Endothelial cell of umbilical vein (primary cell): Measurements from ENCODE around the gene HECTD4. TPM values are rescaled to one million over a fixed set of nuclear protein-coding genes. Genes with fewer than 3 reads are reported as not detected.

Experiments
- BruUV-seq: library from RNA; stranded (reverse); fragments of 400-500 nt; replicated peaks from 2 replicates; lab custom pipeline; 2021; lab: Mats Ljungman, UMichigan
- CTCF ChIA-PET: fragments of 300-600, 350-600 bp; sonication (Branson Sonifier 250); formaldehyde crosslinking; loops from one replicate; lab custom pipeline; 2021; ENCODE audit warnings: antibody characterized with exemption, inconsistent platforms; lab: Charles Lee
- POLR2A ChIA-PET: fragments of 300-600, 350-600 bp; sonication (Branson Sonifier 250); formaldehyde crosslinking; loops from one replicate; lab custom pipeline; 2021; ENCODE audit warnings: antibody characterized with exemption, inconsistent platforms; lab: Charles Lee
- DNase-seq: peaks from one replicate; pipeline ENCODE4 v3.0.0-alpha.2; 2011; ENCODE audit warnings: low read depth, low spot score
- FAIRE-seq: peaks from 2 replicates; lab custom pipeline; 2011; peaks lifted over from hg19 to GRCh38; lab: Jason Lieb, UNC
- H2AFZ ChIP-seq: 2 replicates; pipeline ENCODE4 v1.6.0; 2012; ENCODE audit warnings: low read depth, low read length, control low read depth, inconsistent platforms
- H3K27ac ChIP-seq: 2 replicates; pipeline ENCODE4 v1.5.1; 2011; ENCODE audit warnings: low read depth, mild to moderate bottlenecking, control low read depth, low read length, moderate library complexity; ENCODE audit not compliant: insufficient read depth
- H3K27me3 ChIP-seq, 2 experiments: 2 replicates each; pipeline versions ENCODE4 v1.6.0 to v1.6.1; 2011; ENCODE audit warnings: low read length in 2 of 2, mixed read lengths in 1 of 2; ENCODE audit not compliant: control insufficient read depth in 2 of 2, insufficient read depth in 2 of 2
- H3K36me3 ChIP-seq, 2 experiments: 2 replicates in 1 of 2; 3 replicates in 1 of 2; pipeline ENCODE4 v1.5.1; 2011; ENCODE audit warnings: low read length in 2 of 2, mild to moderate bottlenecking in 1 of 2, moderate library complexity in 1 of 2; ENCODE audit not compliant: control insufficient read depth in 2 of 2, insufficient read depth in 2 of 2; ENCODE audit errors: extremely low read depth in 1 of 2
- H3K4me1 ChIP-seq: 3 replicates; pipeline ENCODE4 v1.5.1; 2011; ENCODE audit warnings: mild to moderate bottlenecking, low read length; ENCODE audit not compliant: control insufficient read depth, insufficient read depth; ENCODE audit errors: extremely low read depth
- H3K4me2 ChIP-seq: 2 replicates; pipeline ENCODE4 v1.6.1; 2011; ENCODE audit warnings: low read length, control low read depth, mixed read lengths; ENCODE audit not compliant: insufficient read depth
- H3K4me3 ChIP-seq, 3 experiments: fragments of 200-600 bp in 1 of 3; sonication (generic), shearing (Covaris generic) in 1 of 3; replicated peaks in 1 of 3; 2 replicates each; pipeline ENCODE4 v1.5.1; 2011 to 2016; ENCODE audit warnings: control low read depth in 3 of 3, low read length in 3 of 3, mild to moderate bottlenecking in 2 of 3, inconsistent platforms in 1 of 3, low read depth in 1 of 3, moderate library complexity in 1 of 3; ENCODE audit not compliant: insufficient read depth in 1 of 3
- H3K79me2 ChIP-seq: 2 replicates; pipeline ENCODE4 v1.6.0; 2012; ENCODE audit warnings: low read length, inconsistent platforms; ENCODE audit not compliant: control insufficient read depth, insufficient read depth
- H3K9ac ChIP-seq: replicated peaks from 2 replicates; pipeline ENCODE3; 2011; ENCODE audit warnings: low read length, control low read depth; ENCODE audit not compliant: insufficient read depth; ENCODE audit errors: extremely low read depth
- H3K9me1 ChIP-seq: replicated peaks from 3 replicates; pipeline ENCODE4 v1.6.0; 2011; ENCODE audit warnings: mild to moderate bottlenecking, low read length; ENCODE audit not compliant: control insufficient read depth, insufficient read depth; ENCODE audit errors: extremely low read depth
- H3K9me3 ChIP-seq: replicated peaks from 2 replicates; pipeline ENCODE4 v1.5.1; 2012; ENCODE audit warnings: low read length, inconsistent platforms; ENCODE audit not compliant: control insufficient read depth, insufficient read depth
- H4K20me1 ChIP-seq: replicated peaks from 2 replicates; pipeline ENCODE3; 2011; ENCODE audit warnings: mild to moderate bottlenecking, low read length; ENCODE audit not compliant: control insufficient read depth, insufficient read depth; ENCODE audit errors: extremely low read depth
- CTCF ChIP-seq, 2 donors: IDR thresholded peaks; 1 replicate in 1 of 2; 2 replicates in 1 of 2; pipeline ENCODE4 v1.5.1; 2011; ENCODE audit warnings: low read length in 2 of 2, mild to moderate bottlenecking in 2 of 2, moderate library complexity in 2 of 2, control low read depth in 1 of 2, inconsistent platforms in 1 of 2, low read depth in 1 of 2; ENCODE audit not compliant: insufficient read depth in 1 of 2; ENCODE audit errors: extremely low read depth in 1 of 2
- EZH2 ChIP-seq: IDR thresholded peaks from 2 replicates; pipeline ENCODE4 v1.6.1; 2012; ENCODE audit warnings: borderline replicate concordance, low read depth, mild to moderate bottlenecking, moderate library complexity, low read length, inconsistent platforms; ENCODE audit not compliant: severe bottlenecking
- FOS ChIP-seq: IDR thresholded peaks from 2 replicates; pipeline ENCODE4 v1.6.1; 2011; ENCODE audit warnings: mild to moderate bottlenecking, low read length, moderate library complexity, borderline replicate concordance; ENCODE audit not compliant: insufficient read depth
- GATA2 ChIP-seq: IDR thresholded peaks from 2 replicates; pipeline ENCODE4 v1.7.0; 2011; ENCODE audit warnings: low read depth, mild to moderate bottlenecking, moderate library complexity, mixed read lengths, low read length; ENCODE audit not compliant: insufficient read length, insufficient read depth
- JUN ChIP-seq: IDR thresholded peaks from 2 replicates; pipeline ENCODE4 v1.6.1; 2011; ENCODE audit warnings: borderline replicate concordance, low read depth; ENCODE audit not compliant: insufficient read length, insufficient read depth
- MAX ChIP-seq: IDR thresholded peaks from 2 replicates; pipeline ENCODE4 v1.6.1; 2011; ENCODE audit not compliant: insufficient read depth, insufficient read length
- MYC ChIP-seq: IDR thresholded peaks from one replicate; pipeline ENCODE4 v1.6.1; 2011; ENCODE audit warnings: mild to moderate bottlenecking, low read depth, low read length
- POLR2A ChIP-seq: IDR thresholded peaks from 2 replicates; pipeline ENCODE4 v1.6.1; 2012; ENCODE audit warnings: low read depth, mild to moderate bottlenecking, control low read depth, low read length
- POLR2AphosphoS5 ChIP-seq: IDR thresholded peaks from 2 replicates; pipeline ENCODE4 v1.6.1; 2012; ENCODE audit warnings: low read depth, mild to moderate bottlenecking, control low read depth, low read length, moderate library complexity; ENCODE audit not compliant: insufficient read depth
- dilution Hi-C: fragments of 300-500 bp; cut with MboI; formaldehyde crosslinking; loops from one replicate; pipeline ENCODE4 v1.15.0; 2019; ENCODE audit warnings: low sequenced_read_pairs; ENCODE audit not compliant: extremely low pct_ligation_motif_present
- intact Hi-C: fragments of 100-400 bp; cut with micrococcal nuclease; formaldehyde crosslinking; loops from one replicate; pipeline ENCODE4 v1.10.0; 2022
- polyA plus RNA-seq, 4 experiments: library from polyadenylated mRNA; depleted of rRNA in 3 of 4; stranded (reverse) in 3 of 4; unstranded in 1 of 4; fragments of >200 nt; gene quantifications; 2 replicates each; pipeline versions ENCODE4 v1.2.1 to v1.2.3, GENCODE V29; 2011 to 2012; ENCODE audit warnings: missing spikeins in 1 of 4
- total RNA-seq: library from RNA; stranded (reverse); gene quantifications from 2 replicates; pipeline ENCODE4 v1.2.3, GENCODE V29; 2021

Gene HECTD4
- total and polyA plus RNA-seq, 2 donors (not counting 3 experiments of a cell fraction or from before 2014, with no cell fraction given): 9.7 to 47.7 TPM

- intact Hi-C loops (no loop called here), dilution Hi-C loops (no loop called here)
- Histone ChIP-seq H2AFZ (no peak overlapping the region), H3K9me1 (no peaks in the 10 kb centered on the region), H4K20me1 (no peaks in the 10 kb centered on the region), H3K27ac (no peak overlapping the region), H3K4me2 (no peak overlapping the region), H3K27me3 (no peaks in the 10 kb centered on the region), H3K4me1 (no peaks in the 10 kb centered on the region), H3K9me3 (no peaks in the 10 kb centered on the region), H3K4me3 (no peak overlapping the region), H3K9ac (no peak overlapping the region), H3K79me2 (no peaks in the 10 kb centered on the region), H3K36me3 (peaks cover 0 to 7% of the 10 kb centered on the region in 2 experiments)
- no peak for TF ChIP-seq POLR2A
- no peak for TF ChIP-seq MYC
- no peak for TF ChIP-seq MAX
- TF ChIP-seq JUN: no peak
- TF ChIP-seq FOS: no peak
- no peak for TF ChIP-seq GATA2
- no peak for TF ChIP-seq CTCF (IDR thresholded peaks at IDR 0.05; ENCODE audit: extremely low read depth in 1 of 2, insufficient read depth in 1 of 2, low read depth in 1 of 2, low read length in 2 of 2)
- TF ChIP-seq EZH2: no peak
- TF ChIP-seq POLR2AphosphoS5: no peak
- DNase-seq (no peak), FAIRE-seq (no peak)
- ChIA-PET CTCF (no interaction called here), POLR2A (no interaction called here)
- no TSS peak for BruUV-seq
Measured at GRCh38 chr12:112165624-112166023, 216.6 kb downstream of the HECTD4 start.
